Measurements from ENCODE around the gene CSK.

GRCh38 chr15:74754593-74755215, 27.2 kb upstream of the CSK start:
- TF ChIP-seq, protein P1, sequence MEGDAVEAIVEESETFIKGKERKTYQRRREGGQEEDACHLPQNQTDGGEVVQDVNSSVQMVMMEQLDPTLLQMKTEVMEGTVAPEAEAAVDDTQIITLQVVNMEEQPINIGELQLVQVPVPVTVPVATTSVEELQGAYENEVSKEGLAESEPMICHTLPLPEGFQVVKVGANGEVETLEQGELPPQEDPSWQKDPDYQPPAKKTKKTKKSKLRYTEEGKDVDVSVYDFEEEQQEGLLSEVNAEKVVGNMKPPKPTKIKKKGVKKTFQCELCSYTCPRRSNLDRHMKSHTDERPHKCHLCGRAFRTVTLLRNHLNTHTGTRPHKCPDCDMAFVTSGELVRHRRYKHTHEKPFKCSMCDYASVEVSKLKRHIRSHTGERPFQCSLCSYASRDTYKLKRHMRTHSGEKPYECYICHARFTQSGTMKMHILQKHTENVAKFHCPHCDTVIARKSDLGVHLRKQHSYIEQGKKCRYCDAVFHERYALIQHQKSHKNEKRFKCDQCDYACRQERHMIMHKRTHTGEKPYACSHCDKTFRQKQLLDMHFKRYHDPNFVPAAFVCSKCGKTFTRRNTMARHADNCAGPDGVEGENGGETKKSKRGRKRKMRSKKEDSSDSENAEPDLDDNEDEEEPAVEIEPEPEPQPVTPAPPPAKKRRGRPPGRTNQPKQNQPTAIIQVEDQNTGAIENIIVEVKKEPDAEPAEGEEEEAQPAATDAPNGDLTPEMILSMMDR (IDR thresholded peaks at IDR 0.05; ENCODE audit: low read depth, low read length, poor library complexity, severe bottlenecking): no peak
- TF ChIP-seq EZH2phosphoT487 (IDR thresholded peaks at IDR 0.05; ENCODE audit: borderline replicate concordance, low read length): no peak

All from DOHH2 (cell line).